Myocyte (in vitro differentiated cells): ENCODE results near the gene H3-3A. TPM values are rescaled to one million over a fixed set of nuclear protein-coding genes. Genes with fewer than 3 reads are reported as not detected.
"Not testable (repeated sequence)": the region's sequence is repeated elsewhere in the genome, so short reads cannot be mapped to it uniquely, and the experiment has no call there.

Source experiments
- DNase-seq: peaks from one replicate; pipeline ENCODE4 v3.0.0-alpha.2; 2012; ENCODE audit warnings: low read depth
- total RNA-seq: library from RNA; depleted of rRNA; stranded (reverse); fragments of >200 nt; gene quantifications from 2 replicates; pipeline ENCODE4 v1.2.3, GENCODE V29; 2014

The H3-3A gene
- total RNA-seq, 1 donor from 2014 or later = 318 TPM

- peak; percentile 83 for DNase-seq
These were observed 21.0 kb downstream of the H3-3A start for GRCh38 chr1:226083302-226084101.

DNA sequence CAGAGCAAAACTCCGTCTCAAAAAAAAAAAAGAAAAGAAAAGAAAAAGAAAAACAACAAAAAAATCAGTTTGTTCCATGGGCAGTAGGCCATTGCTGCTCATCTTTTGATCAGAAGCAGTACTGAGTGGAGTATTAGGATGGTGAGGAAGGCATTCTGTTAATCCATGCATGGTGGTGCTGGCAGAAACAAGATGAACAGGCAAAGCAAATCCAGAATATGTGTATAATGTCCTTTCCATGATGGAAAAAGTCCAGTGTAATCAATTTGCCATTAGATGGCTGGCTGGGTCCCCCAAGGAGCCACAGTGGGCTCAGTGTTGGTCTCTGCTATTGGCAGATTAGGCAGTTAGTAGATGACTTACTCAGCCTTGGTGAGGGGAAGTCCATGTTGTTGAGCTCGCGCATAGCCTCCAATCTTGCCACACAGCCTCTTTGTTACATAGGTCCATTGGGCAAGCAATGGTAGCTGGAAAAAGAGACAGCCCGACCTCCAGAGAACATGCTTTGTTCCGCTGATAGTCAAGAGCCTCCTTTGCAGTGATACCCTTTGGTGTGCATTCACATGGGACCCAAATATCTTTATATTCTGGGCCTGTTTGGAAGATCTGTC lies 23.3 kb downstream of the H3-3A start:
- no peak for DNase-seq

DNA sequence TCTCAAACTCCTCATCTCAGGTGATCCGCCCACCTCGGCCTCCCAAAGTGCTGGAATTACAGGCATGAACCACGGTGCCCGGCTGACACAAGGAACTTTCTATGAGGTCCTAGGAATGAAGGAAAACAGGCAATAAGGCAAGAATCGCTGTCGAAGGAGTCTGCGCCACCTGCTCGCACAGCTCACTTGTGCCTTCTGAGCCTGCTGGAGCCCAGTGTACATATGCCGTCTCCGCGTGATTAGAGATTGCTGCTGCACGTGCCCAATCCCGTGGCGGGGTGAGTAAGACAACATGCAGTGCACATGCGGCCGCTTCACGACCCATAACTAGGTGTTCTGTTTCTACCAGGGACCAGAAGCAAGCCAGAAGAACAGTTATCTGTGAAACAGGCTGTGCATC lies 24.3 kb downstream of the H3-3A start:
- DNase-seq = no peak

DNA sequence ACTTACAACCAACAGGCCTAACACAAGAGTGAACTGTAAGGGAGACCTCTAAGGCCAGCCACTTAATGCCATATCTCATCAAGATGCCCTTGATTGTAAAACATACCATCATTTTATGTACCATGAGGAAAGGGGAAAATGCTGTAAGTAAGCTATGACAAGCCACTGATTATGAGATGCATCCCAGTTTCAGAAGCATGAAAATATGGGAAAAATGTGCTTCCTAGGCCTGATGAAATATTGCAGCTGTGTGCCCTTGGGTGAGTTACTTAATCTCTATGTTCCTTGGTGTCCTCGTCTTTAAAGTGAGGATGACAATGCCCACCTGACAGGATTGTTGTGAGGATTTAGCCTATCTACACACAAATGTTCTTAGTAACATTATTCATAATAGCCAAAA lies 28.9 kb downstream of the H3-3A start:
- no peak for DNase-seq

DNA sequence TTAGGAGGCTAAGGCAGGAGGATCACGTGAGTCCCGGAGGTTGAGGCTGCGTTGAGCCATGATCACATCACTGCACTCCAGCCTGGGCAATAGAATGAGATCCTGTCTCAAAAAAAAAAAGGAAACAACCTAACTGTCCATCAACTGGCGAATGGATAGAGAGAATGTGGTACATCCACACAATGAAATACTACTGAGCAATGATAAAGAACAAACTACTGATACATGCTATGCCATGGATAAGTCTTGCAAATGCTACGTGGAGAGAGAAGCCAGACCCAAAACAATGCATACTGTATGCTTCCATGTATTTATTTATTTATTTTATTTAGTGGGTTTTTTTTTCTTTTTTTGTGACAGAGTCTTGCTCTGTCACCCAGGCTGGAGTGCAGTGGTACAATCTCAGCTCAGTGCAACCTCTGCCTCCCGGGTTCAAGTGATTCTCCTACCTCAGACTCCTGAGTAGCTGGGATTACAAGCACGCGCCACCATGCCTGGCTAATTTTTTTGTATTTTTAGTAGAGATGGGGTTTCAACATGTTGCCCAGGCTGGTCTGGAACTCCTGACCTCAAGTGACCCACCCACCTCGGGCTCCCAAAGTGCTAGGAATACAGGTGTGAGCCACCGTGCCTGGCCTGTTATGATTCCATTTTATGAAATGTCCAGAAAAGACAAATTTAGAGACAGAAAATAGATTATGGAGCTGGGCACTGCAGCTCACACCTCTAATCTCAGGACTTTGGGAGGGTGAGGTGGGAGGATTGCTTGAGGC lies 29.7 kb downstream of the H3-3A start:
- DNase-seq = not testable (repeated sequence)

DNA sequence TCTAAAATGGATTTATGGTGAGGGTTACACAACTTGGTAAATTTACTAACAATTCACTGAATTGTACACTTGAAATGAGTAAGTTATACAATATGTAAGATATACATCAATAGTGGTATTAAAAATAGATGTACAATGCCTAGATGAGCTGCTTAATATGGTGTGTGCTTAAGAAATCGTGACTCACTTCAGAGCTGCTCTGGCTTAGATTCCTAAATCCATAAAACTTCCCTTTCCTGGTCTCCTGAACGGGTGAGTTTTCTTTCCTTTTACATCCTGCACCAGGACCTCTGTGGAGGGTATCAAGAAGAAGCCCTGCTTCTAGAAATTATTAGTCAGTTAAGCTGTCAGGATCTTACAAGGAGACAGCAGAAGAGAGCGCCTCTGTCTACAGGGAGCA lies 30.4 kb downstream of the H3-3A start:
- DNase-seq = no peak

DNA sequence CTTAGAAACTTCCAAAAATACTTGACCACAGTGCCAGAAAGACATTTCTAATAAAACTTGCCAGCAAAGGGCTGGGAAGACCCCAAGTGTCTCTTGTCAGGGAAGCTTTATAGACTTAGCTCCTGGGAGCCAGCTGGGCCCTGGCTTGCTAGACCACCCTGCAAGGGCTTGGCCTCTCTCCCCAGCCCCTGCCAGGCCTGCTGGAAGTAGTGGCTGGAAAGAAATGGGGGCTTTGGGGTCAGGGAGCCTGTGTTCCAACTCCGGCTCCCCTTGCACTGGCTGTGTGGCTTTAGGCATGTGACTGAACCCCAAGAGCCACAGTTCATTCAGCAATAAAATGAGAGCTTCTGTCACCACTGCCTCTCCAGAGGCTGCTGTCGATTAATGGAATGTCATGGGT lies 31.1 kb downstream of the H3-3A start:
- DNase-seq = no peak

GRCh38 chr1:226094451-226094850 lies 31.9 kb downstream of the H3-3A start:
- no peak for DNase-seq

DNA sequence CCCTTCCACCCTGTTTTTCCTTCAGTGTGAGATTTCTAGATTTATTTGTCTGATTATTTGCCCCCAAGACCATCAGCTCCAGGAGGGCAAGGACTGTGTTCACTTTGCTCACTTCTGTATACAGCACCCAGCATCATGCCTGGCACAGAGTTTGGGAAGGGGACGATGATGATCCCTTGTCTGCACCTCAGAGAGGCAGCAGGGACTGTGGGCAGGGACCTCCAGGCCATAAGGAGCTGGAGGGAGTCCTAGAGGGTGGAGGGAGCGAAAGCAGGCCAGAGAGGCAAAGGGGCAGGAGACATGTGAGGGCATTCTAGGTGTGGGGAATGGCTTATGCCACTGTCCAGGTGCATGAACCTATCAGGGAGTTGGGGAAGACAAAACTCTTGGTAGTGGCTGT lies 32.8 kb downstream of the H3-3A start:
- DNase-seq = no peak

DNA sequence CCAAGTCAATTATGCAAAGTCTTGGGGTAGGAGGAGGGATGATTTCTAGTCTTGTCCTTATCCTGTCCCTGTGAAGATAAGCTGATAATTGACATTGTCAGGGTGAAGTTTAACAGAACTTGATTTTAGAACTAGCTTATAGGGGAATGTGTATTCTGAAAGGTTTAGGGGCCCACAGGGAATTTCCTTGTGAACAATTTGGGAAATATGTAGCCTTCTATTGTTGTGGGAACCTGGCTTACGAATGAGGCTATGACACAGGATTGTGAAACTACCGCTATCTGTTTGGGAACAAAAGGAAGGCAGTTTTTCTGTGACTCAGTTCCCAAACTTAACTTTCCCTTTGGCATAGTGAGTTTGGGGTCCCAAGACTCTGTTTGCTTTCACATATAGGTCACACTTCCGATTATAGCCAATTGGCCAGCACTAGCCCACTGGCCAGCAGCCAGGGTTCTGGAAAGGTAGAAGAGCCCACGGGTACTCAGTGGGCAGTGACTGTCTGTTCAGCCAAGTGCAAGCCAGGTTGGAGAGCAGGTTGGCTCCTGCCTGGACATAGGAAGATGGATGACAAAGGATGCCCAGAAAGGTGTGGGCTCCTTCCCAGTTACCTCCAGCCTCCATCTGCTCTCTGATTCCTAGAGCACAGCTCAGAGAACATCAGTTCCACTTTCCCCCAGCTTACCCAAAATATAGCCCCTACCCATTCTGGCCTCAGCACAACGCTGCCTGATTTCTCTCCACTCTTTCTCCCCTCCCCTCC lies 35.5 kb downstream of the H3-3A start:
- DNase-seq = no peak

DNA sequence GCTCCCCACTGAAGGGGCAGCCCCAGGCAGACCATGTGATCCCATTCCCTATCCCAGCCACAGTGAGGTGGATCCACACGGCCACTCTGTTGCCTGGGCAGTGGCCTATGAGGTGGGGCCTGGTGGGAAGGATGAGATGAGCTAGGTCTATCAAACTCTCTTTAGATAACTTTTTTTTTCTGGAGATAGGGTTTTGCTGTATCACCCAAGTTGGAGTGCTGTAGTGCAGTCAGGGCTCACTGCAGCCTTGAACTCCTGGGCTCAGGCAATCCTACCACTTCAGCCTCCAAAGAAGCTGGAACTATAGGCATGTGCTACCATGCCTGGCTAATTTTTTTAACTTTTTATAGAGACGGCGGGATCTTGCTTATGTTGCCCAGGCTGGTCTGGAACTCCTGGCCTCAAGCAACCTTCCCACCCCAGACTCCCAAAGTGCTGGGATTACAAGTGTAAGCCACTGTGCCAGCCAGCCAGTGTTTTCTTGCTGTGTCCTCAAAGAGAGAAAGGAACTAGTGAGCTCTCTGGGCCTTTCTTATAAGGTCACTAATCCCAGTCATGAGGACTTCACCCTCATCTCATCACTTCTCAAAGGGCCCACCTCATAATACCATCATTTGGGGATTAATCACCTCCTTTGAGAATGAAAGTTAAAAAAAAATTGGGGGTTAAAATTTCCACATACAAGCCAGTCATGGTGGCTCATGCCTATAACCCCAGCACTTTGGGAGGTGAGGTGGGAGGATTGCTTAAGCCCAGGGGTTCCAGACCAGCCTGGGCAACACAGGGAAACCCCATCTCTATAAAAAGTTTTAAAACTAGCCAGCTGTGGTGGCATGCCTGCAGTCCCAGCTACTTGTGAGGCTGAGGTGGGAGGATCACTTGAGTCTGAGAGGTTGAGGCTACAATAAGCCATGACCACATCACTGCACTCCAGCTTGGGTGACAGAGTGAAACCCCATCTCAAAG lies 36.6 kb downstream of the H3-3A start:
- no peak for DNase-seq

DNA sequence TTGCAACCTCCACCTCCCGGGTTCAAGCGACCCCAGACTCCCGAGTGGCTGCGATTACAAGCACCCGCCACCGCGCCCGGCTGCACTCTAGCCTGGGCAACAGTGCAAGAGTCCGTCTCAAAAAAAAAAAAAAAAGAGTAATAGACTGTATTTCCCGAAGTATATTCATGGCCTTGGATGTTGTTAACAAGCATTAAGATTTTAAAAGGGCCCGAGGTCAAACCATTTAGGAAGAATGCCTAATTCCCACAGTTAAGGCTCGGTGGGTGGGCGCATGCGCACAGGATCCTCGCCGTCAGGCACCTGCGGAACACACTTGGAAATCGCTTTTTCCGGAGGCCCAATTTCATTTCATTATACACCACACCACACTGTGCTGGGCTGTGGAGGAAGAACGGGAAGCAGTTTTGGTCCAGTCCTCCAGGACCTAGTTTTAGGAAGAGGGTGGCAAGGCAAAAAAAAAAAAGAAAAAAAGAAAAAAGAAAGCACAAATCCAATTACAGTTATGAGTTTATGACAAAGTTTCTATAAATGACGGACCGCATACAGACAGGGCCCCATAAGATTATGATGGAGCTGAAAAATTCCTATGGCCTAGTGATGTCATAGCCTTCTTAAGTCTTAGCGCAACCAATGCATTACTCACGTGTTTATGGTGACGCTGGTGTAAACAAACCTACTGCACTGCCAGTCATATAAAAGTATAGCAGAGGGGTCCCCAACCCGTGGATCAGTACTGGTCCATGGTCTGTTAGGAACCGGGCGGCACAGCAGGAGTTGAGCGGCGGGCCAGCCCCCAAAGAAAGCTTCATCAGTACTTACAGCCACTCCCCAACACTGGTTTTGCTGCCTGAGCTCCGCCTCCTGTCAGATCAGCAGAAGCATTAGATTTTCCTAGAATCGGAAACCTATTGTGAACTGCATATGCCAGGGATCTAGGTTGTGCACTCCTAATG lies 38.2 kb downstream of the H3-3A start:
- DNase-seq = no peak

DNA sequence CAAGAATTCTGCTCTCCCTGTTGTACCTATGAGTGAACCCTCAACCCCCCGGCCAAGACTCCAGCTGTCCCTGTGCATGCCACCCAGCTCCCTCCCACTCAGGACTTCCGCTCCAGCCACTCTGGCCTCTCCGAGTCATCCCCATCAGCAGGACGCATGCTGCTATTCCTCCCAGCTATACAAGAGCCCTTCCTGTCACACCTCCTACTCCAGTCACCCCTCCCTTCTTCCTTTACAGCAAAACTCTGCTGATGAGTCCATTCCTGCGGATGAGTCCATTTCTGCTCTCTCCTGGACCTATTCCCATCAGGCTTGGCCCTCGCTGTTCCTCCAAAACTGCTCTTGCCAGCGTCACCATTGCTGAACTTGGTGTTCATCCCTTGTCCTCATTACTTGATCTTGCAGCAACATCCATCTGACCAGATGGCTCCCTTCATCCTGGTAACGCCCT lies 42.2 kb downstream of the H3-3A start:
- no peak for DNase-seq

GRCh38 chr1:226107471-226108460 lies 45.2 kb downstream of the H3-3A start:
- no peak for DNase-seq

DNA sequence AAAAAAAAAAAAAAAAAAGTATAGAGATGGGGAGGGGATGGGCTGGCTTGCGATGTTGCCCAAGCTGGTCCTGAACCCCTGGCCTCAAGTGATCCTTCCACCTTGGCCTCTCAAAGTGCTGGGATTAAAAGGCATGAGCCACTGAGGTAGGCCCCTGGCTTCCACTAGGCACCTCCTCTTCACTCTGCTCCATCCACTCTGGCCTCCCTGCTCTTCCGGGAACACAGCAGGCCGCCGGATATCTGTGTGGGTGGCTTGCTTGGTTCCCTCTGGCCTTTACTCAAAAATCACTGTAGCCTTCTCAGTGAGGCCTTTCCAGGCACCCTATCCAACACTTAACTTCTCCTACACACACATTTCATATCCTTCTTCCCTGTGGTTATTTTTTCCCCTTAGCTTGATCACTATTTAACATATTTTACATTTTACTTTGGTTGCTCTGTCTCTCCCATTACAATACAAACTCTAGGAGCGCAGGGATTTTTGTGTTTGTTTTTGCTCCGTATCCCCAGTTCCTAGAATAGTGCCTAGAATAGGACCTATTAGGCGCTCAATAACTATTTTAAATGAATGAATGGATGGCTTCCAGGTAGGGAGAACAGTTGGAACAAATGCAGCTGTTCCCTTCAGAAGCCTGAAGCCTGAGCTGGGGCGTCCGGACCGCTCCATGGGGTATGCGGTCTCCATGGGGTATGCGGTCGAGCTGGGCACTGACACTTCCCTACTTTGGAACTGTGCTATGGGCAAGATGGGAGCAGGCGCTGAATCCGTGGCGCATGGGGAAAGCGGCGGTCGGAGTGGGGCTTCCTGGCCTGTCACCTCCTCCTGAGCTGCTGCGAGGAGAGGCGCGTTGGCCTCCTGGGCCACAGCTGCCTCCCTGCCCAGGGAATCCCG lies 46.7 kb downstream of the H3-3A start:
- peak; percentile 89 for DNase-seq

DNA sequence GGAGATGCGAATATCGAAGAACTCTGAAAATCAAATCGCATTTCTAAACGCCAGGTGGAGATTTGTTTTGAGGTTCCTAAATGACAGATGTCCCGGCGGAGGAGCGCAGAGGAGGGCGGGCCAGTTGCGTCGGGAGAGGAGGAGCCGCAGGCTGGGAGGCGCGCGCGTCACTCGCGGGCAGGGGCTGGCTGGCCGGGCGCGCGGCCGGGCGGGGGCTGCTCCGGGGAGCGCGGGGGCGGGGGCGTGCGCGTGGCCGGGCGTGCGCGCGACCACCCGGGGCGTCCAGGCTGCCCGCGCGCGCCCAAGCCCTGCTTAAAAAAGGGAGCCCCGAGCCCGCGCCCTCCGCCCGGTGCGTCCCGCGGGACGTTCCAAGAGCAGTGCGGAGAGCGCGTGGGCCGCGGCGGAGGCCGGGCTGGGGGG lies 47.3 kb downstream of the H3-3A start:
- DNase-seq = peak; percentile 93
